Measurements from ENCODE around the gene RNF38.

The RNF38 gene

DNA sequence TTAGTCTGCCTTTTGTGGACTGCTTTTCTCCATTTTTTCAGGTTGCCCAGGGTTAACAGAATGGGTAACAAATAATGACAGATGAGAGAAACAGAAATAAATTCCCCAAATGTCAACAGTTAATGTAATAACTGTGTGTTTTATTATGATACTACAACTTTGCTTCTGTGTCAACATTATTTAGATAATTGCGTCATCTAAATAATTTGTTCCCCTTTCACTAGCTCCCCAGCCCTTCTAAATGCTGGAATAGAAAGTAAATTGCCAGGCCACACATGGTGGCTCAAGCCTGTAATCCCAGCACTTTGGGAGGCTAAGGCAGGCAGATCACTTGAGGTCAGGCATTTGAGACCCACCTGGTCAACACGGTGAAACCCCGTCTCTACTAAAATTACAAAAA is 53.5 kb downstream of the RNF38 start:
- Histone ChIP-seq H3K4me3 (ENCODE audit: insufficient read length, low read depth) (no peak overlapping the region), H3K36me3 (ENCODE audit: insufficient read depth, insufficient read length, low read length) (peaks cover 76% of the 10 kb centered on the region), H3K27me3 (ENCODE audit: insufficient read depth, insufficient read length) (no peaks in the 10 kb centered on the region), H3K9me3 (ENCODE audit: insufficient read depth, low read length) (no peaks in the 10 kb centered on the region), H3K9ac (ENCODE audit: insufficient read length, low read depth) (no peak overlapping the region), H3K4me1 (ENCODE audit: insufficient read depth, insufficient read length) (no peaks in the 10 kb centered on the region)
- TF ChIP-seq ZNF274 (IDR thresholded peaks at IDR 0.05; ENCODE audit: low read depth, low read length): no peak
- no peak for TF ChIP-seq SUZ12 (IDR thresholded peaks at IDR 0.05; ENCODE audit: extremely low read depth, insufficient read depth, insufficient read length)
- TF ChIP-seq YY1 (IDR thresholded peaks at IDR 0.05; ENCODE audit: insufficient read depth, insufficient read length): no peak
- no peak for DNase-seq (ENCODE audit: low read depth, low spot score)

DNA sequence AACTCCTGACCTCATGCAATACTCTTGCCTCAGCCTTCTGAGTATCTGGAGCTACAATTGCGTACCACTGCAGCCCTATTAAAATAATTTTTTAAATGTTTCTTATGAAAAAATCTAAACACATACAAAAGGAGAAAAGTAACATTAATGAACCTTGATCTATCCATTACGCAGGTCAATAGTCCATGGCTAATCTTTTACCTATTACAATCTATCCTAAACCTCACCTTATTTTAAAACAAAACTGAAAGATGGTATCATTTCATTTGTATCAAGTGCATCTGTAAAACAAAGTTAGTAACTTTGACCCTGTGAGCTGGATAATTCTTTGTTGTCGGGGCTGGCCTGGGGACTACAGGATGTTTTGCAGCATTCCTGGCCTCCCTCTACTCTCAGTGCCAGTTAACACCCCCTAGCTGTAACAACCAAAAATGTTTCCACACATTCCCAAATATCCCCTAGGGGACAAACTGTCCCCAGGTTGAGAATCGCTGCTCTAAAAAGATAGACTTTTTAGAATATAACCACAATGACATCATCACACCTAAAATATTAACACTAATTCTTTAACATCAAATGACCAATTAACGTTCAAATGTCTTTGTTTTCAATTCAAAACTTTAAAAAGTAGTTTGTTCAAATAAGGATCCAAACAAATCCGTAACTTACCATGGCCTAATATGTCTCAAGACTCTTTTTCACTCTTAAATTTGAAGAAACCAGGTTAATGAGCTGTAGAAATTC is 54.8 kb downstream of the RNF38 start:
- Histone ChIP-seq H3K4me1 (ENCODE audit: insufficient read depth, insufficient read length) (no peaks in the 10 kb centered on the region), H3K9me3 (ENCODE audit: insufficient read depth, low read length) (no peaks in the 10 kb centered on the region), H3K36me3 (ENCODE audit: insufficient read depth, insufficient read length, low read length) (peaks cover 76% of the 10 kb centered on the region), H3K9ac (ENCODE audit: insufficient read length, low read depth) (no peak overlapping the region), H3K4me3 (ENCODE audit: insufficient read length, low read depth) (no peak overlapping the region), H3K27me3 (ENCODE audit: insufficient read depth, insufficient read length) (no peaks in the 10 kb centered on the region)
- no peak for DNase-seq (ENCODE audit: low read depth, low spot score)
- no peak for TF ChIP-seq ZNF274 (IDR thresholded peaks at IDR 0.05; ENCODE audit: low read depth, low read length)
- TF ChIP-seq YY1 (IDR thresholded peaks at IDR 0.05; ENCODE audit: insufficient read depth, insufficient read length): no peak
- TF ChIP-seq SUZ12 (IDR thresholded peaks at IDR 0.05; ENCODE audit: extremely low read depth, insufficient read depth, insufficient read length): no peak

DNA sequence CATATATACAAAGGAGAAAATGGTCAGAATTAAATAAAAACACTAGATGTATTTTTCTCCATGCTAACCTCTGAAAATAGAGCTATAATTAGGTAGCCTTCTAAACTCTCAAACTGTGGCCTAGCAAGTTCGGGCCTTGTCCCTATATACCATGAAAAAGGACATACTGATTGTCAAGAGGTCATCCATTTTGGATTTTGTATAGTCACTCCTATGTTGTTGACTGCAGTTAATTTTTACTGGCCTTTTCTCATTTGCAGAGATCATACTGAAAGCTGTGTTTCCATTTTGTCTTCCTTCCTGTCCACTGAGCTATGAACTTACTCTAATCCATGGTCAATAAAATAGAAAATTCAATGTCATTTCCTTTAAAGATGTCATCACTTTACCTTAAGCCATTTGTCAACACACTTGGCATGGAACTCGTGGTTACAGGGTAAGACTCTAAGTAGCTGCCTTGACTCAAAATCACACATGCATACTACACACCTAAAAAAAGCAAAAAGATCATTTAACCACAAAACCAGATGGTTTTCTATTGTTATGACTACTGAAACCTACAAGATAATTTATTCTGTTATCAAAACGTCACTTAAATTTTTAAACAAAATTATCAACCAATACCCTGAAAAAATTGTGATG is 58.0 kb downstream of the RNF38 start:
- Histone ChIP-seq H3K4me1 (ENCODE audit: insufficient read depth, insufficient read length) (no peaks in the 10 kb centered on the region), H3K36me3 (ENCODE audit: insufficient read depth, insufficient read length, low read length) (peaks cover 71% of the 10 kb centered on the region)
- DNase-seq (ENCODE audit: low read depth, low spot score): no peak

DNA sequence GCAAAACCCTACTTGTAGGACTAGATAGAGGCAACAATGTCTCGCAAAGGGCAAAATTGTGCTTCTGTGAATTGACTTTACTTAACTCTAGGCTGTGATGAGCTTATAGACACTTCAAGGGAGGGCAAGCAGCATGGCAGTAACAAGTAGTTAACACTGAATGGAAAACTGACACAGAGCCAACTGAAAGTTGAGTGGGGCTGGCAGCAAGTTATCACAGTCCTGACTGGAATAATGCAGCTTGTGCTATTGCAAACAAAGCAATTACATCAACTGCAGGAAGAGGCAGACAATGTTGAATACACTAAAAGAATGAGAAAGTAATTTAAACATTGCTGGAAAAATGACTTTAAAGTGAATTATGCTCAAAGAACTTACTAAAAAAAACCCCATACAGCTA is 62.2 kb downstream of the RNF38 start:
- TF ChIP-seq YY1 (IDR thresholded peaks at IDR 0.05; ENCODE audit: insufficient read depth, insufficient read length): no peak
- TF ChIP-seq ZNF274 (IDR thresholded peaks at IDR 0.05; ENCODE audit: low read depth, low read length): no peak
- no peak for TF ChIP-seq SUZ12 (IDR thresholded peaks at IDR 0.05; ENCODE audit: extremely low read depth, insufficient read depth, insufficient read length)
- H3K4me3 ChIP-seq (ENCODE audit: insufficient read length, low read depth): no peak overlapping the region
- no peaks in the 10 kb centered on the region for H3K4me1 ChIP-seq (ENCODE audit: insufficient read depth, insufficient read length)
- no peaks in the 10 kb centered on the region for H3K27me3 ChIP-seq (ENCODE audit: insufficient read depth, insufficient read length)
- no peak overlapping the region for H3K9ac ChIP-seq (ENCODE audit: insufficient read length, low read depth)
- peaks cover 62% of the 10 kb centered on the region for H3K36me3 ChIP-seq (ENCODE audit: insufficient read depth, insufficient read length, low read length)
- no peak for DNase-seq (ENCODE audit: low read depth, low spot score)
- no peaks in the 10 kb centered on the region for H3K9me3 ChIP-seq (ENCODE audit: insufficient read depth, low read length)

More for the DNA sequence above, 58.0 kb downstream of the RNF38 start:
- H3K4me3 ChIP-seq (ENCODE audit: insufficient read length, low read depth): no peak overlapping the region
- H3K9ac ChIP-seq (ENCODE audit: insufficient read length, low read depth): no peak overlapping the region
- no peaks in the 10 kb centered on the region for H3K27me3 ChIP-seq (ENCODE audit: insufficient read depth, insufficient read length)
- TF ChIP-seq YY1 (IDR thresholded peaks at IDR 0.05; ENCODE audit: insufficient read depth, insufficient read length) (no peak), ZNF274 (IDR thresholded peaks at IDR 0.05; ENCODE audit: low read depth, low read length) (no peak), SUZ12 (IDR thresholded peaks at IDR 0.05; ENCODE audit: extremely low read depth, insufficient read depth, insufficient read length) (no peak)
- H3K9me3 ChIP-seq (ENCODE audit: insufficient read depth, low read length): no peaks in the 10 kb centered on the region

DNA sequence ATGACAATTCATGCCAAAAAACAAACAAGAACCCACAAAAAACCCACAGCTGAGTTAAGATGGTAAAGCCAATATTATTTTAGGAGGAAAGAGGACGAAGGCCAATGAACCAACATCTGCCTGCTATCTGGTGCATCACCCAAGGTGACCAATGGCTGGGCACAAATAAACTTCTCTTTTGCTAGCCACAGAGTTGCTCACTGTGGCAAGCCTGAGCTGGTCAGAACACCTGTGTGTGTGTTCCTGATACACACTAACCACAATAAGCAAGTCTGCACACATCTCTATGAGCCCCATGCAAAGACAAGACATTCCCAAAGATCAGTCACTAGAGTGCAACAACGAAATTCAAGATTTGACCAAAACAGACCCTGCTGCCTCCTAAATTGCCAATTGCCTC is 63.1 kb downstream of the RNF38 start:
- peaks cover 57% of the 10 kb centered on the region for H3K36me3 ChIP-seq (ENCODE audit: insufficient read depth, insufficient read length, low read length)
- TF ChIP-seq SUZ12 (IDR thresholded peaks at IDR 0.05; ENCODE audit: extremely low read depth, insufficient read depth, insufficient read length): no peak

DNA sequence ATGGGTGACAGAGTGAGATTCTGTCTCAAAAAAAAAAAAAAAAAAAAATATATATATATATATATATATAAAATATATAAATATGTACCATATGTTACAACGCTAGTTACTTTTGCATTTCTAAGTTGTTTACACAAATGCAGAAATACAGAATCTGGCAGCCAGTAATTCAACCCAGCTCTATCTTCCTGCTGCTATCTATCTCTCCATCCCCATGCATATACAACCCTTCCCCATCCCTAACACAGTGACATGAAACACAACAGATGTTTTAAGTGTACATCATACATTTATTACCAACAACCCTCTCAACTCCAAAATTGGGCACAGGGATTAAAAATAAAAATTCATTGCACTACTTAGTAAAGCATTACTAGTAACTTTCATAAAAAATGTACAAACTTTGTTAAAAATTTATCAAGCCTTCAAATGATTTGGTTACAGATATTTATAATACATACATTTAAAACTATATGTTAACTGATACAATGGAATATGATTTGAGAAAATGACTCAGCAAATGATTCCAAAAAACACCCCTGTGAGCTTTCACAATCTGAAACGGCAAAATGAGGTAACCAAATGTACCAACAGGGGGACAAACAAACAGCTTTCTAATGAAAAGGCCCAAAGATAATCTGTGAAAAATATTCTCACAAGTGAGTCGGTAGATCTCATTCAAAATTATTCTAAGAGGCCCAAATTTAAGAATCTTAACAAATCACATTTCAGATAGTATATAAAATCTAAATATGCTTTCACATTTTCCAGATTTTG is 63.8 kb downstream of the RNF38 start:
- no peak for DNase-seq (ENCODE audit: low read depth, low spot score)

More for the DNA sequence above, 63.1 kb downstream of the RNF38 start:
- H3K27me3 ChIP-seq (ENCODE audit: insufficient read depth, insufficient read length): no peaks in the 10 kb centered on the region
- H3K9me3 ChIP-seq (ENCODE audit: insufficient read depth, low read length): no peaks in the 10 kb centered on the region
- no peak for DNase-seq (ENCODE audit: low read depth, low spot score)
- no peaks in the 10 kb centered on the region for H3K4me1 ChIP-seq (ENCODE audit: insufficient read depth, insufficient read length)
- no peak overlapping the region for H3K4me3 ChIP-seq (ENCODE audit: insufficient read length, low read depth)
- no peak overlapping the region for H3K9ac ChIP-seq (ENCODE audit: insufficient read length, low read depth)

DNA sequence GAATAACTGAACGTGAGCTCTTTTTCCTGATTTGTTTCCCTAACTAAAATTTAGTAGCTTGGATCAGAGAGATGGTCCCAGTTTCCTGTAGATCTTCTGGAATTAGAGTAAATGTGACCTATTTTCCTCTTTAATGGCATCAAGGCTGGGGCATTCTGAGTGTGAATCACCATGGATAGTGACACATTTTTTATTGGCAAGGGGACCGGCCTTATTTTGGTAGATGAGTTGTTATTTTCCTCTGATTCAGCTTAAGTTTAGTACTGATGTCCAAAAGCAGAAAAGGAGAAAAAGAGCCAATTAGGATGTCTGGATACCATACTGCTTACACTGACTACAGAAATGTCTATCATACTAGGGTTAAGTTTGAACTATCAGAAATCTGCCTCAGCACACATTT is 68.1 kb downstream of the RNF38 start:
- no peaks in the 10 kb centered on the region for H3K9me3 ChIP-seq (ENCODE audit: insufficient read depth, low read length)
- no peak for DNase-seq (ENCODE audit: low read depth, low spot score)
- H3K36me3 ChIP-seq (ENCODE audit: insufficient read depth, insufficient read length, low read length): peaks cover 18% of the 10 kb centered on the region
- H3K4me1 ChIP-seq (ENCODE audit: insufficient read depth, insufficient read length): no peaks in the 10 kb centered on the region
- no peak overlapping the region for H3K9ac ChIP-seq (ENCODE audit: insufficient read length, low read depth)
- TF ChIP-seq ZNF274 (IDR thresholded peaks at IDR 0.05; ENCODE audit: low read depth, low read length): no peak
- no peaks in the 10 kb centered on the region for H3K27me3 ChIP-seq (ENCODE audit: insufficient read depth, insufficient read length)
- no peak overlapping the region for H3K4me3 ChIP-seq (ENCODE audit: insufficient read length, low read depth)

More for the DNA sequence above, 63.8 kb downstream of the RNF38 start:
- H3K4me1 ChIP-seq (ENCODE audit: insufficient read depth, insufficient read length): no peaks in the 10 kb centered on the region
- H3K9ac ChIP-seq (ENCODE audit: insufficient read length, low read depth): no peak overlapping the region
- H3K27me3 ChIP-seq (ENCODE audit: insufficient read depth, insufficient read length): no peaks in the 10 kb centered on the region
- peaks cover 52% of the 10 kb centered on the region for H3K36me3 ChIP-seq (ENCODE audit: insufficient read depth, insufficient read length, low read length)
- no peaks in the 10 kb centered on the region for H3K9me3 ChIP-seq (ENCODE audit: insufficient read depth, low read length)
- no peak for TF ChIP-seq ZNF274 (IDR thresholded peaks at IDR 0.05; ENCODE audit: low read depth, low read length)
- TF ChIP-seq SUZ12 (IDR thresholded peaks at IDR 0.05; ENCODE audit: extremely low read depth, insufficient read depth, insufficient read length): no peak
- H3K4me3 ChIP-seq (ENCODE audit: insufficient read length, low read depth): no peak overlapping the region

All from NT2/D1 (cell line).